Hepatic stellate cell (primary cell): ENCODE data around the gene FAM236A.
"Not testable (repeated sequence)": the region's sequence is repeated elsewhere in the genome, so short reads cannot be mapped to it uniquely, and the experiment has no call there.

Source experiments
- DNase-seq: peaks from one replicate; pipeline ENCODE4 v3.0.0; 2011; ENCODE audit warnings: low spot score

FAM236A gene

DNA sequence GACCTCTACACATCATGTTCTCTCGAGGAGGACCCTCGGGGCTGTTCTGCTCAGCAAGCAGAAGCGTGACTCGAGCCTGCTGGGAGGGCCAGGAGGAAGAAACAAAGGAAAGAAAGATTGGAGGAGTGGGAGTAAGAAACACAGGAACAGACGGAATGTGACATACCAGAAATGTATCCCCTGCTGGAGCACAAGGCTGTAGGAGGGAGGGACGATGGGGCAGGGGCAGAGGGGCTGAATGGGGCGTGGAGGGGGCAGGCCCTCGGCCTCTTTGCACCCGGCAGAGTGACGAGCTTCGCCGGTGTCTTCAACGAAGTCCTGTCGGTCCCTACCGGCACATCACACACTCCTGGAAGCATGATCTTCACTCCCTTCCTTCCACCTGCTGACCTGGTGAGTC is at the start of gene FAM236A:
FAM236A (plus strand) TSS at position 301 of the 400 bp plus-strand sequence; CDS start at position 358, 57 bp downstream.
- DNase-seq: not testable (repeated sequence)

DNA sequence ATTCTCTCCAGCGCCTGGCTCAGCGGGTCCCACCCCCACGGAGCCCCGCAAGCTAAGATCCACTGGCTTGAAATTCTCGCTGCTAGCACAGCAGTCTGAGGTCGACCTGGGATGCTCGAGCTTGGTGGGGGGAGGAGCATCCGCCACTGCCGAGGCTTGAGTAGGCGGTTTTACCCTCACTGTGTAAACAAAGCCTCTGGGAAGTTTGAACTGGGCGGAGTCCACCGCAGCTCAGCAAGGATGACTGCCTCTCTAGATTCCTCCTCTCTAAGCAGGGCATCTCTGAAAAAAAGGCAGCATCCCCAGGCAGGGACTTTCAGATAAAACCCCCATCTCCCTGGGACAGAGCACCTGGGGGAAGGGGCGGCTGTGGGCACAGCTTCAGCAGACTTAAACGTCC is 48.3 kb upstream of the FAM236A start:
- DNase-seq: not testable (repeated sequence)

DNA sequence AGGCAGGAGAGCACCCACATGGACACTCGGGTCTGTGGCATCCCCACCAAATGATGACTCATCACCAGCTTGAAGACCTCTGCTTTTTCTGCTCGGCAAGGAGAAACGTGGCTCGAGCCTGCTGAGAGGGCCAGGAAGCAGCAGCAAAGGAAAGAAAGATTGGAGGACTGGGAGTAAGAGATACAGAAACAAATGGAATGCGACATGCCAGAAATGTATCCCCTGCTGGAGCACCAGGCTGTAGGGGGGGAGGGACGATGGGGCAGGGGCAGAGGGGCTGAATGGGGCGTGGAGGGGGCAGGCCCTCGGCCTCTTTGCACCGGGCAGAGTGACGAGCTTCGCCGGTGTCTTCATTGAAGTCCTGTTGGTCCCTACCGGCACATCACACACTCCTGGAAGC is 25.7 kb upstream of the FAM236A start, which contains the start of gene FAM236C:
FAM236C (plus strand) TSS at position 301 of the 400 bp plus-strand sequence. CDS start 100 bp downstream, outside the sequence.
- DNase-seq: not testable (repeated sequence)

DNA sequence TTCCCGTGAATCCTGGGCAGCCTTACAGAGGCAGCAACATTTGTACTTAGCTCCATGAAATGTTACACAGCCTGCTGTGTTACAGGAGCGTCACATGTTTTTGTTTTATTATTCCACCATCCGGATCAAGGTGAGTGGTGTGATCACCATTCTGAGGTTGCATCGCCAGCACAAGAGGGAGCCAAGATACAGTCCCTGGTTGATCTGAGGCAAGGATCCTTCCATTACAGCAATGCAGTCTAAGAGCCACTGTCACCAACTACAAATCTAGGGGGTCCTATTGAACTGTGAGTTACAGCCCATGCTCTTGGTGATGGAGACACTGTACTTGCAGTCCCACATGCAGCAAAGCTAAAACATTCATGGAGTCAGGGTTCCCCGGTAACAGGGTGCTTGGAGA is 21.9 kb upstream of the FAM236A start:
- DNase-seq: not testable (repeated sequence)

DNA sequence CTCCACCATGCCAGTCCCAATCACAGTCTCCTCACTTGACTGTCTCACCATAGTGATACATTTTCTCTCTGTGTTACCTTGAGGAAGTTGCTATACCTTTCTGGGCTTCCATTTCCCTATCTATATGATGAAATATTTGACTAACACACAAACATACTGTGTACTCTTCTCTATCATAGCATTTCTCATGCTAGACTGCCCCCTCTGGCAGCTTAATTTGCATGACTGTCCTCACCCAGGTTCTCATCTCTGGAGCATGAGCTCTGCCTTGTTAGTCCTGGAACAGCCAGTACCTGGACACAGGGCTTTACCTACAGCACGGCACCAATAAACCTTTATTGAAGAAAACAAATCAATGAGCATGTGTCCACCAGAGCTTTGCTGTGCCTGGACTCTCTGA is 5.7 kb upstream of the FAM236A start:
- DNase-seq: not testable (repeated sequence)

DNA sequence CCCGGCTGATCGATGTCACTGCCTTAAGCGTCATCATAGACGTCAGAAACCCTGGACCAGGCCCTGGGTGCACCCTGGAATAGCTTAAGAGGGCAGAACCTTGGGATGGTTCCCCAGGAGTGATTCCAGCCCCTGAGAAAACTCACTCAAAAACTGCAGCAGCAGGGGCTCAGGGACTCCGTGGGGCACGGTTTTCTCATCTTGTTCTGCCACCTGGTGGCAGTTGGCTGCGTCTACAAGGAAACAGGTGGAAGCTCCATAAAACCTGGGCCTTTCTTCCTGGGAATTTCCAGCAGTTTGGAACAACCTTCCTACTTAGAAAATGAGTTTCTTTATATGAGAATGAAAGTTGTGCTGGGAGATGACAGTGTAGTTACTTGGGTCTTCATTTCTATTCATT is 1.6 kb upstream of the FAM236A start:
- not testable (repeated sequence) for DNase-seq

DNA sequence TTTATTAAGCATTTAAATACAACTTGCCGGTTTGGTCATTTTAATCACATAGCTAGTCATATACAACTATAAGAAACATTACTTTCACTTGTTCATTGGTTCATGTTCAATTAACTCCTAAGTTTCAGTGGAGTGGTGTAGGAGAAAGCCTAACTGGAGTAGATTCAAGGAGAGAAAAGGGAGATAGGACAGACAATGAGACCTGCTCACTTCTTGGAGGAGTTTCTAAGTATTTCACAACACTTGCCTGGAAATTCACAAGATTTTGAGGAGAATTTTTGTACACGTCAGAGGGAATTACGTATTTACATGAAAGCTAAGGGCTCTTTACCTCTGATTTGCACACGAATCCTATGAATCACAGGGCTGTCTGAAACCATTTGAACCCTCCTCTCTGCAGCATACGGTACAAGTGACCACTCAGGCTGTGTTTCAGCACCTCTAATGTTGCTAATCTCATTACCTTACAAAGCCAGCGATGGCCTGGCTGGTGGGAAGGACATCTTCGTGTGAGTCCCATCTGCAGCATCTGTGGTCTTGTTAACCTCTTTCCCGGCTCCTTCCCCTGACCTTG is 1.0 kb upstream of the FAM236A start:
- DNase-seq: not testable (repeated sequence)

DNA sequence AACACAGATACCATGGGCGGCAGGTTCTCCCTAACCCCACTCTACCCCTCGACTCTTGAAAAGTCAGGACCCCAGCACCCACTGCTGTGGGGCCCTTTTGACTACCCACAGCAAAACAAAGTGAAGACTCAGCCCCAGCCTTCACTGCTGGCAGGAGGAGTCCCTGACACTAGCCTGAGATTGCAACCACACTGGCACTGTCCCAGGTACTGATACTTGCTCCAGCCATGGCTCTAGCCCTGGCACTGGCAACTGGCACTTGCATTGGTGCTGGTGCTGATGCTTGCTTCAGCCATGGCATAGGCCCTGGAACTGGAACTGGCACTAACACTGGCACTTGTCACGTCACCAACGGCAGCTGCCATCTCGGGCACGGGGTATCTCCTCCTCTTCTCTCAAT is 4.3 kb downstream of the FAM236A start:
- DNase-seq: not testable (repeated sequence)

DNA sequence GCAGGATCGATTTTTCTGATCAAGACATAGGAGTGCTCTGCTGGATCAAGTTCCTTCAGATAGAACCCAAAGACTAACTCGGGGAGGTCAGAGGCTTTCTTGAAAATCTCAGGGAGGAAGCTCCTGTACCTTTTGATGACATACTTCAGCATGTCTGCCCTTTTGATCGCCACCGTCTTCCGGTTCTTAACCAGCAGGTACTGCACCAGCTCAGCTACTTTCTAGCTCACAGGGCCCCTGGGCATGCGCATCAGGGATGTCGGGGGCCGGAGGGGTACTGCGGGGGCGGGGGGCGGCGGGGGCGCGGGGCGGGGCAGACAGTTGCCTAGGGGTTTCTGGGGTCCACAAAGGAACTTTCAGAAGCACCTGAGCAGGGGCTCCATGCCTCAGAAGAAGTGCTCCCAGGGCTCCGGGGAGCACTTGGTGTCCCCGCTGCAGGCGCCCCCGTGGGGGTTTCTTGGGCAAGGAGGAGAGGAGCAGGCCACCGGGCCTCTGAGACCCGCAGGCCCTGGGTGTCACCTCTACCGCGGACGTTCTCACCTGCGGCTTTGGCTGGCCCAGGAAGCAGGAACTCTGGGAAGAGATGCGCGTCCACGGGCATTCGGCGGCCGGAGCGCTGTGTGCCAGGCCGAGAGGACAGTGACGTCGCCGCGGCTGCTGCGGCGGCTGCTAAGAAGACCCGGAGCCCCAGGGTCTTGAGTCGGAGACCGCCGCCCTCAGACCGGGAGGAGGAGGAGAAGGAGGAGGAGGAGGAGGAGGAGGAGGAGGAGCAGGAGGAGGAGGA is 5.2 kb downstream of the FAM236A start:
- not testable (repeated sequence) for DNase-seq

DNA sequence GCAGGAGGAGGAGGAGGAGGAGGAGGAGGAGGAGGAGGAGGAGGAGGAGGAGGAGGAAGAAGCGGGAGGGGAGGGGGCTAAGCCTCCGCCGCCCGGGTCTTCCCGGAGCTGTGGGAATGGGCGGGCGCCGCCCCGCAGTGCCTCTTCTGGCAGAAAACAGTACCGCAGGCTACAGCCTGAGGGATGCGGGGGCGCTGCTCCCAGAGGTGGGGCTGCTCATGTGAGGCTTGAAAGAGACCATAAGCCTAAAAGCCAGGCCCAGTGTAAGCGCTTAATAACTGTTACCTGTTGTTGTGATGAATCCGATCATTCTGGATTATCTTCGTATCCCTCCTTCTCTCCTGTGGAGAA is 5.8 kb downstream of the FAM236A start, which contains the start of gene DMRTC1:
DMRTC1 (minus strand) TSS at position 19 of the 351 bp plus-strand sequence. CDS start 68,143 bp downstream, outside the sequence.
- DNase-seq: not testable (repeated sequence)

DNA sequence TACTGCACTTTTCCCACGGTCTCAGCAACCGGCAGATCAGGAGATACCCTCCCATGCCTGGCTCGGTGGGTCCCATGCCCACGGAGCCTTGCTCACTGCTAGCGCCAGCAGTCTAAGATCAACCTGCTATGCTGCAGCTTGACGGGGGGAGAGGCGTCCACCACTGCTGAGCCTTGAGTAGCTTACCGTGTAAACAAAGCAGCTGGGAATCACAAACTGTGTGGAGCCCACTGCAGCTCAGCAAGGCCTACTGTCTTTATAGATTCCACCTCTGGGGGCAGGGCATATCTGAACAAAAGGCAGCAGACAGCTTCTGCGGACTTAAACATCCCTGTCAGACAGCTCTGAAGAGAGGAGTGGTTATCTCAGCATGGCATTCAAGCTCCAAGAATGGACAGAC is 22.0 kb downstream of the FAM236A start:
- not testable (repeated sequence) for DNase-seq

DNA sequence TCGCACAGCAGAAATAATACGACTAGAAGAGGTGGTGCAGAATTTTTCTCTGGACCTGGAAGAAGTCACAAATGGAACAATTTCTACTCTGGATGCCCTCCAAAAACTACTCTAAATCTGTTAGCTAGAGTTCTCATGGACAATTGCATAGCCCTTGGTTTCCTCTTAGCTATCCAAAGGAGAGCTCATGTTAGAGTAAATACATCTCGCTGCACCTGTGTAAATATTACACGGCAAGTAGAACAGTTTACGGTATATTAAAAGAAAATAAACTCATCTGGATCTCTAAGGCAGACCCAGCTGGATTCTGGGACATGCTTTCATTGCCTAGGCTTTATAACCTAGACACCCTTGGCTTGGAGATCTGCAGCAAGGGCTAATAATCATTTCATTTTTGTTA is 33.9 kb downstream of the FAM236A start:
- DNase-seq: not testable (repeated sequence)

DNA sequence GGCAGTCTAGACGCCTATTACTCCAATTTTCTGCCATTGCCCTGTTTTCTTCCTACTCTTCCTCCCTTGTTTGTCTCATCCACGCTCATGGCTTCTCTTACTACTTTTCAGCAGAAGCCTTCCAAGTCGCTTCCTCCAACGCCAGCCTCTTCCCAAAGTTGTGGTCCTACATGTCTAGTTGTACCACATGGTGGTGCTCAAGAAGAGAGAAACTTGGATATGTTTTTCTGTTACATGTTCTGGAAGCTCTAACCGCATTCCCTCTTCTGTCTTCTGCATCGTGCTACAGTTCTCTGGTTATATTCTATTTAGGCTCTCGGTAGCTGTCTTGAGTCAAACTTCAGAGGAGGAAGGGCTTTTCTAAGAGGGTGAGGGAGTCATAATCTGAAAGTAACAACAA is 36.9 kb downstream of the FAM236A start:
- DNase-seq: not testable (repeated sequence)

DNA sequence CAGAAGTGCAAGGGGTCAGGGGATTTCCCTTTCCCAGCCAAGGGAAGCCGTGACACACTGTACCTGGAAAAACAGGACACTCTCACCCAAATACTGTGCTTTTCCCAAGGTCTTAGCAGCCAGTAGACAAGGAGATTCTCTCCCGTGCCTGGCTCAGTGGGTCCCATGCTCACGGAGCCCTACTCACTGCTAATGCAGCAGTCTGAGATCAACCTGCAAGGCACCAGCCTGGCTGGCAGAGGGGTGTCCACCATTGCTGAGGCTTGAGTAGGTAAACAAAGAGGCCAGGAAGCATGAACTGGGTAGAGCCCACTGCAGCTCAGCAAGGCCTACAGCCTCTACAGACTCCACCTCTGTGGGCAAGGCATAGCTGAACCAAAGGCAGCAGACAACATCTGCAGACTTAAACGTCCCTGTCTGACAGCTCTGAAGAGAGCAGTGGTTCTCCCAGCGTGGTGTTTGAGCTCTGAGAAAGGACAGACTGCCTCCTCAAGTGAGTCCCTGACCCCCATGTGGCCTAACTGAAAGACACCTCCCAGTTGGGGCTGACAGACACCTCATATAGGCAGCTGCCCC is 43.0 kb downstream of the FAM236A start:
- DNase-seq: not testable (repeated sequence)
